GM10248 (cell line): ENCODE results near the gene OR8D2.
"Not testable (repeated sequence)": the region's sequence is repeated elsewhere in the genome, so short reads cannot be mapped to it uniquely, and the experiment has no call there.

ENCODE experiments used
- CTCF ChIA-PET: fragments of 300-600 bp; sonication (Branson Sonifier 250); formaldehyde crosslinking; extraction: SDS; loops from one replicate; lab custom pipeline; 2021; ENCODE audit warnings: antibody characterized with exemption; lab: Yijun Ruan, JAX
- POLR2A ChIA-PET: fragments of 350-650 bp; sonication (Branson Sonifier 250); formaldehyde crosslinking; extraction: SDS; loops from one replicate; lab custom pipeline; 2020; ENCODE audit warnings: antibody characterized with exemption; lab: Yijun Ruan, JAX
- DNase-seq: peaks from one replicate; pipeline ENCODE4 v3.0.0; 2012; ENCODE audit errors: extremely low spot score
- CTCF ChIP-seq: IDR thresholded peaks from 2 replicates; pipeline ENCODE4 v1.5.1; 2012; ENCODE audit warnings: mild to moderate bottlenecking, low read depth; ENCODE audit errors: extremely low read depth, missing control alignments, control extremely low read depth

Gene OR8D2

GRCh38 chr11:124277207-124277606, 42.8 kb downstream of the OR8D2 start:
- no peak for TF ChIP-seq CTCF
- ChIA-PET CTCF (interaction anchor here (1.5 kb wide), 1 partner anchor 53 kb away, joined by 3 read pairs; no protein-coding TSS in a partner anchor), POLR2A (no interaction called here)
- DNase-seq: no peak

DNA sequence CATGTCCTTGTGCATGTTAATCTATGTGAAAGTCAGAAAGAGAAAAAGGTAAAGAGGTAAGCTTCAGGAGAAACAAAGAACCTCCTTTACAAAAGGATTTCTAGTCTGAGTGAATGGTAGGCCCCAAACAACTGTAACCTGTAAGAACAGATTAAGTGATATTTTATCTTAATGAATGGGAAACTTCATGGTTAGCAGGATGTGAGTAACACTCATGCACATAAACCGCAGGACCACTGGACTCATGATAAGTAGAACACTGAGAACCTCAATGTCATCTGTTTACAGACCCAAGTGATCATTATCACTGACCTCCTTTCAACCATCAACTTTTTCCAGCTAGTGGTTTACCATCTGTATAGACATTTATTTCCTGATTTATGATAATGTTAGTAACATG, 43.9 kb downstream of the OR8D2 start:
- no peak for TF ChIP-seq CTCF
- CTCF ChIA-PET: no interaction called here
- no peak for DNase-seq
- POLR2A ChIA-PET: no interaction called here

DNA sequence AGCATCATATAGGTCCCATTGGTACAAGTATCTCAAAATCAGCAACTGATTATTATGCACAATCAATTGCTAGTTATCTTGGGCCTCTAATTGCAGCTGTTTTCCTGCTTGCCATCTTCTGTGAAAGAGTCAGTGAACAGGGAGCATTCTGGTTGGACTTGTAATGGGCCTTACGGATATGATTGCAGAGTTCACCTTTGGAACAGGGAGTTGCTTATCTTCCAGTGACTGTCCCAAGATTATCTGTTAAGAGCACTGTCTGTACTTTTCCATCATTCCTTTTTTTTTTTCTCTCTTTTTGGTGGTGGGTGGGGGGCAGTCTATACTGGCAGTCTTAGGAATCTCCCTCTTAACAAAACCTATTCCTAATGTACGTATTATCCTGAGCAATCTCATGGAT, 46.0 kb downstream of the OR8D2 start:
- DNase-seq: no peak
- ChIA-PET CTCF (no interaction called here), POLR2A (no interaction called here)
- no peak for TF ChIP-seq CTCF

DNA sequence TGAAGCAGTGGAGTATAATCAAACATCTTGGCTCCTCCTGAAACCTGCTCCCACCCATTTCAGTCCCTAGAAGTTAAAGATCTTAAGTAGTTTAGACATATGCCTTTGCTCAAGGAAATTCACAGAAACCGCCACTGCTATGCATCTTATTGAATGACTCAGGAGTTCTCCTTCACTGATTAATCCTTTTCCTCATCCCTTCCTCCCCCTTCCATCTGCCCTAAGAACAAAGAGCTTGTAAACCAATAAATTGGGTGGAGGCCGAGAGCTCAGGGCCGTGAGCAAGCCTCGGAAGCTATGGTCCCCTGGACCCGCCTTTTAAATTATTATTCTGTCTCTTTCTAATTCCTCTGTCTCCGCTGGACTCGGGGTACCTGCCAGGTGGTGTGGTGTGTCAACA, 49.1 kb downstream of the OR8D2 start:
- DNase-seq, POLR2A ChIA-PET: not testable (repeated sequence)
- CTCF ChIA-PET: interaction anchor here (1.4 kb wide), 1 partner anchor 19 kb away, joined by 3 read pairs; no protein-coding TSS in a partner anchor
